ENCODE data around the gene SUCLA2. TPM values are rescaled to one million over a fixed set of nuclear protein-coding genes. Genes with fewer than 3 reads are reported as not detected.

SUCLA2 gene
- polyA plus RNA-seq, 6 donors from 2014 or later = 3.4 to 17.7 (median 11.9) TPM

DNA sequence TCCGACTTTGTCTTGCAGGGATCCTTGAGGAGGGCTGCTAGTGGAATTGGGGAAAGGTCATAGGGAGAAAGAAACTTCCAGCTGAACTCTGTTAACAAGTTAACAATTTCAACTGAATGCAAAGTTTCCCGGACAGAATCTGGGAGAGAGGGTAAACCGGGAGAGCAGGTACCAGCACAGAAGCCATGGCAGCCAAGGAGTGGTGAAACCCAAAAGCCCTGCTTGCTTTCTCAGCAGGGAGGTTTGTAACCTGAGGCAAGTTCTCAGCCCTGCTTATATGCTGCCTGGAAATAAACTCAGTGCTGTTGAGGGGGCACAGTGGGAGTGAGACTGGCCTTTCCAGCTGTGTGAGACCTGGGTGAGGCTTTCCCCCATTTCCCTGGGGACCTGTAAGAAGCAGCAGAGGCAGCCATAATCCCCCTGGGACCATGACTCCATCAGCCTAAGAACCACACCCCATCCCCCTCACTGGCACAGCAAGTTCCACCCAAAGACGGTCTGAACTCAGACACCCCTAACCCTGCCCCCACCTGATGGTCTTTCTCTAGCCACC, 84.0 kb downstream of the SUCLA2 start:
- H3K27me3 Mint-ChIP-seq = no peaks in the 10 kb centered on the region

DNA sequence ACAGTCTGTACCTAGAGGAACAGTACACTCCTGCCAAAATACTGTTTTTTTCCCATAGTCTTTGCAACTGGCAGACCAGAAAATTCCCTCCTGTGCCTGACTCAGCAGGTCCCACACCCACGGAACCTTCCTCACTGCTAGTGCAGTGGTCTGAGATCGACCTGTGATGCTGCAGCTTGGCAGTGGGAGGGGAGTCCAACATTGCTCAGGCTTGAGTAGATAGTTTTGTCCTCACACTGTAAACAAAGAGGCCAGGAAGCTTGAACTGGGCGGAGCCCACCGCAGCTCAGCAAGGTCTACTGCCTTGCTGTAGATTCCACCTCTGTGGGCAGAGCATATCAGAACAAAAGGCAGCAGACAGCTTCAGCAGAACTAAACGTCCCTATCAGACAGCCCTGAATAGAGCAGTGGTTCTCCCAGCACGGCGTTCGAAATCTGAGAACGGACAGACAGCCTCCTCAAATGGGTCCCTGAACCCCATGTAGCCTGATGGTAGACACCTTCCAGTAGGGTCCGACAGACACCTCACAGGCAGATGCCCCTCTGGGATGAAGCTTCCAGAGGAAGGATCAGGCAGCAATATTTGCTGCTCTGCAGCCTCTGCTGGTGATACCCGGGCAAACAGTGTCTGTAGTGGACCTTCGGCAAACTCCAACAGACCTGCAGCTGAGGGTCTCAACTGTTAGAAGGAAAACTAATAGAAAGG, 92.7 kb downstream of the SUCLA2 start:
- Mint-ChIP-seq H3K36me3 (peaks cover 20 to 22% of the 10 kb centered on the region in 2 donors), H3K27ac (no peak overlapping the region)

More for the DNA sequence above, 84.0 kb downstream of the SUCLA2 start:
- no peak for ATAC-seq (ENCODE audit: low read depth in 2 of 2)
- peaks cover 2 to 30% (median 19%) of the 10 kb centered on the region in 7 donors for H3K9me3 Mint-ChIP-seq
- H3K36me3 Mint-ChIP-seq = peaks cover 15 to 26% of the 10 kb centered on the region in 2 donors
- DNase-seq = no peak
- H3K4me1 Mint-ChIP-seq = peaks cover 5 to 13% (median 10%) of the 10 kb centered on the region in 3 donors
- no peak overlapping the region for H3K27ac Mint-ChIP-seq
- no peak overlapping the region for H3K4me3 Mint-ChIP-seq

DNA sequence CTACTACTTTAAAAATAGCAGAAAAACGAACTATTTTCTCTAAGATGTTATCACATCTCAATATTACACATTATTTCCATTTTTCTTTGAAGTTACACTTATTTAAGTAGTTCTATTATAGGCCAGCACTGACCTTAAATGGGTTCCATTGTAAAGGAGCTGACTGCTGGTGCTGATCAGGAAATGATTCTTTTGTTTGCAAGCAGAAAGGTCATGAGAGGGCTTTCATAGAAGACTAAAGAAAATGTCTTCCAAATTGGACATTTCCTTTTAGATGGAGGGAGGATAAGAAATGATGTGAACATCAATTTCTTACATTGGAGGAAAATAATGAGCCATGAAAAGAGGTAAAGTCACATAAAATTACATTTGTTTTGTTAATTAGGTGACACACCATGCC, 96.2 kb downstream of the SUCLA2 start:
- Mint-ChIP-seq H3K4me3 (no peak overlapping the region), H3K36me3 (peaks cover 22 to 24% of the 10 kb centered on the region in 2 donors)

More for the DNA sequence above, 92.7 kb downstream of the SUCLA2 start:
- no peak overlapping the region for H3K4me3 Mint-ChIP-seq
- DNase-seq (no peak), ATAC-seq (ENCODE audit: low read depth in 2 of 2) (no peak)
- peaks cover 0 to 12% (median 6%) of the 10 kb centered on the region in 7 donors for H3K9me3 Mint-ChIP-seq
- H3K27me3 Mint-ChIP-seq = no peaks in the 10 kb centered on the region
- H3K4me1 Mint-ChIP-seq = no peaks in the 10 kb centered on the region

DNA sequence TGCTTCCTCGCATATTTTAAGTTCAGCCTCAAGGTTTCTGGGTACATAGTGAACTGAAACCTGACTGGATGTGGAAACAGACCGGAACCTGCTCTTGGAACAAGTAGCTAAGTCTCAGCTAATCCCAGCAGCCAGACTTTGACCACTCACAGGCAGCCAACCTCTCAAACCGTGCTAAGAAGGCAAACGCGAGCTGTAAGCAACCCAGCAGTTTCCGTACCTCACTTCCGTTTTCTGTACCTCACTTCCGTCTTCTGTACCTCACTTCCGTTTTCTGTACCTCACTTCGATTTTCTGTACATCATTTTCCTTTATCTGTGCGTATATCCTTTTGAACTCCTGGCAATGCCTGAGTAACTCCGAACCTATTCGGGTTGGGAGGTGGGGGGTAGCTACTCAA, 96.8 kb downstream of the SUCLA2 start:
- H3K27me3 Mint-ChIP-seq = no peaks in the 10 kb centered on the region
- no peak for DNase-seq
- ATAC-seq (ENCODE audit: low read depth in 2 of 2) = no peak
- peak overlapping the region in 4 of 6 donors; percentile 7 to 85 (median 58) for H3K27ac Mint-ChIP-seq
- H3K9me3 Mint-ChIP-seq = peaks cover 0 to 13% (median 5%) of the 10 kb centered on the region in 7 donors
- H3K36me3 Mint-ChIP-seq = peaks cover 19 to 24% of the 10 kb centered on the region in 2 donors
- no peaks in the 10 kb centered on the region for H3K4me1 Mint-ChIP-seq
- H3K4me3 Mint-ChIP-seq = peak overlapping the region in 2 of 8 donors; percentile 12 to 41

More for the DNA sequence above, 96.2 kb downstream of the SUCLA2 start:
- peak overlapping the region in 1 of 6 donors; percentile 63 for H3K27ac Mint-ChIP-seq
- ATAC-seq (ENCODE audit: low read depth in 2 of 2) (no peak), DNase-seq (no peak)
- no peaks in the 10 kb centered on the region for H3K27me3 Mint-ChIP-seq
- H3K9me3 Mint-ChIP-seq = peaks cover 0 to 8% (median 2%) of the 10 kb centered on the region in 7 donors
- H3K4me1 Mint-ChIP-seq = no peaks in the 10 kb centered on the region

DNA sequence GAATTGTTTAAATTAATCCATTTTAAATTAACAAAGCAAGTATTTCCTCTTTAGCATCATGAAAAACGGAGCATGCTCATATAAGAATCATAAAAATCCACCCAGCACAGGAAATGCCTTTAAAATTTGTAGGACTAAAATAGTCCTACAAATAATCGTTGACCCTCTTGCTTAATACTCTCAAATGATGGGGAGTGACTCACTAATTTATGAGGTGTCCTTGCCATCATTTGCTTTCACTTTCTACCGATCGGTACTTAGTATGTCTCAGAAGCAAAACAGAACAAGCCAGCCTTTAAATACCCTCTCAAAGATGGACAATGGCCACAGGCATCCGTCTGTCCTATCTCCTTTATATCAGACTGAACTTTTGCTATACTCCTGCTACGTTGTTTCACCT, 97.2 kb downstream of the SUCLA2 start:
- Mint-ChIP-seq H3K9me3 (peaks cover 0 to 16% (median 8%) of the 10 kb centered on the region in 7 donors), H3K27ac (peak overlapping the region in 2 of 6 donors; percentile 54 to 85), H3K4me1 (no peaks in the 10 kb centered on the region), H3K4me3 (peak overlapping the region in 2 of 8 donors; percentile 12 to 41), H3K36me3 (peaks cover 15 to 24% of the 10 kb centered on the region in 2 donors), H3K27me3 (no peaks in the 10 kb centered on the region)
- ATAC-seq (ENCODE audit: low read depth in 2 of 2) = no peak
- DNase-seq = no peak

DNA sequence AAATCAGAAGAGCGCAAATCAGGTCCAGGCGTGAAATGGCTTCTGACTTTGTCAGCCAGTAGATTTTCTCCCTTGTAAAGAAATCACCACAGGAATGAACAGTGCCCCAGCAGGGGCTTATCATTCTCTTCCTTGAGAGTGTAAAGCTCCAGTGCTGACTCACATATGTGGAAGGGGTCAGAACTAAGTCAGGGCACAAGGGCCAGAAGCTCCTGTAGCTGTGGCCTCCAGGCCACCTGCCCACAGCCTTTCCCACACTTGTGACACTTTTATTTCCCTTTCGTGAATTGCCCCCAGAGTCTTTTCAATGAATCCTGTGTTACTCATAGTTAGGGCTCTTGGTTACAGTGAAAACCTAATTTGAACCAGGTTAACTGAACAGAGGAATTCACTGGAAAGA, 99.6 kb downstream of the SUCLA2 start:
- ATAC-seq (ENCODE audit: low read depth in 2 of 2) (no peak), DNase-seq (no peak)
- H3K27ac Mint-ChIP-seq = peak overlapping the region in 2 of 6 donors; percentile 2 to 34
- H3K36me3 Mint-ChIP-seq = peaks cover 11 to 24% of the 10 kb centered on the region in 2 donors
- H3K4me1 Mint-ChIP-seq = no peaks in the 10 kb centered on the region
- H3K4me3 Mint-ChIP-seq = no peak overlapping the region
- H3K27me3 Mint-ChIP-seq = no peaks in the 10 kb centered on the region
- H3K9me3 Mint-ChIP-seq = peaks cover 0 to 16% (median 8%) of the 10 kb centered on the region in 7 donors

DNA sequence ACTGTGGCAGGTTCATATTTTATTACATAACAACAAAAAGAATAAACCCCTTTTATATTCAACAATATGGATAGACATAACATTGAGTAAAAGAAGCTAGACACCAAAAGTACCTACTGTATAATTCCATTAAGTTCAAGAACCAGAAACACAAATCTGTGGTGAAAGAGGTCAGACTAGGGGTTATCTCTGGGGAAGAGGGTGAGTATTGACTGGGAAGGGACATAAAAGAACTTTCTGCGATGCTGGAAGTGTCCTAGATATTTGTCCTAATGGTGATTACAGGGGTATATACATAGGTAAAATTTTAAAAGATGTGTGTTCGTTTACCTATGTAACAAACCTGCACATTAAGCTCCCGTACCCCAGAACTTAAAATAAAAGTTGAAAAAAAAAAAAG, 103.0 kb downstream of the SUCLA2 start:
- H3K36me3 Mint-ChIP-seq = peaks cover 0 to 14% of the 10 kb centered on the region in 2 donors
- no peaks in the 10 kb centered on the region for H3K27me3 Mint-ChIP-seq
- no peaks in the 10 kb centered on the region for H3K4me1 Mint-ChIP-seq
- no peak for ATAC-seq (ENCODE audit: low read depth in 2 of 2)
- peaks cover 0 to 16% (median 8%) of the 10 kb centered on the region in 7 donors for H3K9me3 Mint-ChIP-seq
- no peak overlapping the region for H3K4me3 Mint-ChIP-seq
- no peak for DNase-seq
- peak overlapping the region in 1 of 6 donors; percentile 58 for H3K27ac Mint-ChIP-seq

DNA sequence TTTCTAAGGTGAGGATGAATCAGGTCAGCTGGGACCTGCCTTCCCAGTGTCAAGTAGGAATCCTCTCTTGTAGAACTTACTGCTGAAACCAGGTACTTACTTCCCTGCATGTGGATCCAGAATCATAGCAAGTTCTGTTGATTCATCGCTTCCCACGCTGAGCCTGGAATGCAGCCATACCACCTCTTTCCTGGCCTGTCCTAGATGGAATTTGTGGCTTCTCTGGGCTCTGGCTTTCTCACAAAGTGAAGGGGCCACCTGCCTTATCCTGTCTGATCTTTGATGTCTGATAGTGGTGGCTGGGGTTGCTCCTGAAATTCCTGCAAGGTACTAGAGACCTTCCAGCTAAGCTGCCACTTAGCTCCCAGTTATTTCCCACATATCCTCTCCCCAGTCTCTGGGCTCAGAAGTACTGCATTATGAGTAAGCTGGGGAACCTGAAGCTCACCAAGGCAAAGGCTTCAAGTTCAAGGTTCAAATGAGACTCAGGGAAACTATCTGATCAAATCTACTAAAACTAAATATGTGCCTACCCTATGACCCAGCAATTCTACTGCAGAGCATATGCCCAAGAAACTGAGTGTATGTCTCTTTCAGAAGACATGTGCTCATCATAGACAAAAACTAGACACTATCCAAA, 103.5 kb downstream of the SUCLA2 start:
- Mint-ChIP-seq H3K27ac (no peak overlapping the region), H3K4me3 (no peak overlapping the region), H3K4me1 (no peaks in the 10 kb centered on the region), H3K27me3 (no peaks in the 10 kb centered on the region), H3K36me3 (peaks cover 0 to 14% of the 10 kb centered on the region in 2 donors), H3K9me3 (peaks cover 0 to 16% (median 8%) of the 10 kb centered on the region in 7 donors)
- DNase-seq (no peak), ATAC-seq (ENCODE audit: low read depth in 2 of 2) (no peak)

DNA sequence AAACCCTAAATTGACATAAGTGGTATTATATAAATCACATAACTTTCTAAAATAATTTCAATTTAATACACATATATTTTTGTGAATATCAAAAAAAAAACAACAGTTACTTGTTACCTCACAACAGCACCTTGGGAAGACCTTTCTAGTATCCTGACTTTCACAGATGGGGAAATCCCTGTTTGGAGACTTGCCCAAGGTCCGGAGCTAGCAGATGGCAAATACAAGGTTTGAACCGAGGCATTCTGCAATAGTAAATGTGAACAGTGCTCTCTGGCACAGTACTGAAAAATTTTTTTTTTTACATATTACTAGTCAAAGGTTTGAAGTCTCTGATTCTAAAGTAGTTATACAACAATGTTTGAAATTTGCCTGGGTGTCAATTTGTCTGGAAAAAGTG, 104.5 kb downstream of the SUCLA2 start:
- Mint-ChIP-seq H3K4me3 (no peak overlapping the region), H3K9me3 (peaks cover 0 to 16% (median 8%) of the 10 kb centered on the region in 7 donors), H3K4me1 (no peaks in the 10 kb centered on the region), H3K36me3 (peaks cover 0 to 14% of the 10 kb centered on the region in 2 donors), H3K27ac (no peak overlapping the region), H3K27me3 (no peaks in the 10 kb centered on the region)
- no peak for ATAC-seq (ENCODE audit: low read depth in 2 of 2)
- DNase-seq = no peak

DNA sequence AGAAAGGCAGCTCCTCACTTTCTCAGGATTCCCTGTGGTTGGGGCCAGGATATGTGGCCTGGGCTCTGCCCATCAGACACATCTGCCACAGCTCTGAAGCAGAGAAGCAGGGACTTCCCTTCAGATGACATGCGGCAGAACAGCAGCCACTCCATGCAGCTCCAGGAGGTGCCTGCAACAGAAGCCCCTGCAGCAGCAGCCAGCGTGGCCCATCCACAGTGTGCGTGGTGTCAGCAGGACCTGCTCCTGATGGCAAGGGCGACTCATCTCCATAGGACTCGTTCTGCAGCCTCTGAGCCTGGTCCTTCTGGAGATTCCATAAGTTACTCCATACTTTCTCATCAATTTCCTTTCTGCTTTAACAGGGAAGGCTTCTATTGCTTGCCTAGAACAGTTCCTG, 105.0 kb downstream of the SUCLA2 start:
- peaks cover 0 to 16% (median 8%) of the 10 kb centered on the region in 7 donors for H3K9me3 Mint-ChIP-seq
- no peak overlapping the region for H3K27ac Mint-ChIP-seq
- no peak for ATAC-seq (ENCODE audit: low read depth in 2 of 2)
- no peak overlapping the region for H3K4me3 Mint-ChIP-seq
- no peak for DNase-seq
- no peaks in the 10 kb centered on the region for H3K27me3 Mint-ChIP-seq
- H3K4me1 Mint-ChIP-seq = no peaks in the 10 kb centered on the region
- H3K36me3 Mint-ChIP-seq = peaks cover 0 to 10% of the 10 kb centered on the region in 2 donors

DNA sequence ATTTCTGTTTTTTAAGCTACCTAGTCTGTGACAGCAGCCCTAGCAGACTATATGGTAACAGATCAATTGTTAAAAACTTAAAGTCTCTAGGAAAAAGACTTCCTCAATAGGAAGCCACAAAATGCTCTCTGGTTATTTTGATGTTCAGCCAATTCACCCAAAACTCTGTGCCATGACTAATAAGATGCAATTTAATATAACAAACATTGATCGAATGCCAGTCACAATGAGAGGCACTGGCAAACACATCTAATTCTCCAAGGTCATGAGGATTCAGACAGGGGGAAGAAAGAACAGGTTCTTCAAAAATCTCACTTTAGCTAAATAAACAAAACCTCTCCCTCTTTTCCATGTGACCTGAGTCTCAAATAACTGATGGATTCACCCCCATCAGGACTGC, 107.5 kb downstream of the SUCLA2 start:
- no peak for DNase-seq
- peaks cover 0 to 3% of the 10 kb centered on the region in 2 donors for H3K36me3 Mint-ChIP-seq
- no peak for ATAC-seq (ENCODE audit: low read depth in 2 of 2)
- no peaks in the 10 kb centered on the region for H3K9me3 Mint-ChIP-seq
- no peak overlapping the region for H3K4me3 Mint-ChIP-seq
- H3K27ac Mint-ChIP-seq = no peak overlapping the region
- no peaks in the 10 kb centered on the region for H3K27me3 Mint-ChIP-seq
- H3K4me1 Mint-ChIP-seq = no peaks in the 10 kb centered on the region

Data from naive B cell (primary cell).